ENCODE data around the gene ZBTB22. TPM values are rescaled to one million over a fixed set of nuclear protein-coding genes. Genes with fewer than 3 reads are reported as not detected.
"Not testable (repeated sequence)": the region's sequence is repeated elsewhere in the genome, so short reads cannot be mapped to it uniquely, and the experiment has no call there.

Gene ZBTB22
- polyA plus RNA-seq, 1 donor (not counting 4 experiments of a cell fraction or from before 2014, with no cell fraction given) = 6.5 TPM

GRCh38 chr6:33359331-33359730, 41.8 kb upstream of the ZBTB22 start:
- no peak overlapping the region for H3K4me2 ChIP-seq (ENCODE audit: control insufficient read depth, extremely low read depth, insufficient read depth, low read depth, low read length)
- H3K9me3 ChIP-seq (ENCODE audit: control insufficient read depth, low read depth, low read length) = no peaks in the 10 kb centered on the region
- DNase-seq (ENCODE audit: low read depth, low spot score) (no peak), FAIRE-seq (no peak)
- H3K9me1 ChIP-seq (ENCODE audit: control insufficient read depth, extremely low read depth, insufficient read depth, low read length) = no peaks in the 10 kb centered on the region
- H3K27ac ChIP-seq (ENCODE audit: control insufficient read depth, insufficient read depth, low read length) = no peak overlapping the region
- dilution Hi-C loops (cut with MboI; ENCODE audit: extremely low pct_ligation_motif_present, low sequenced_read_pairs) = no loop called here
- no peaks in the 10 kb centered on the region for H3K79me2 ChIP-seq (ENCODE audit: control insufficient read depth, insufficient read depth, low read length)
- TF ChIP-seq EZH2 (IDR thresholded peaks at IDR 0.05; ENCODE audit: low read length) (no peak), CTCF (optimal IDR thresholded peaks at IDR 0.05 in 1 of 3, IDR thresholded peaks at IDR 0.05 in 1 of 3, conservative IDR thresholded peaks at IDR 0.05 in 1 of 3; ENCODE audit: extremely low read depth in 1 of 3, insufficient read depth in 2 of 3, low read length in 3 of 3) (no peak)
- no peaks in the 10 kb centered on the region for H3K27me3 ChIP-seq (ENCODE audit: control insufficient read depth, extremely low read depth, insufficient read depth, low read length)
- no peak overlapping the region for H3K9ac ChIP-seq (ENCODE audit: control insufficient read depth, extremely low read depth, insufficient read depth, low read length)
- no peaks in the 10 kb centered on the region for H4K20me1 ChIP-seq (ENCODE audit: control insufficient read depth, extremely low read depth, insufficient read depth, low read length)
- H2AFZ ChIP-seq (ENCODE audit: control insufficient read depth, low read length) = no peak overlapping the region
- no peak overlapping the region for H3K4me3 ChIP-seq (ENCODE audit: control insufficient read depth in 2 of 3, extremely low read depth in 1 of 3, insufficient read depth in 2 of 3, low read depth in 1 of 3, low read length in 3 of 3)
- no peaks in the 10 kb centered on the region for H3K36me3 ChIP-seq (ENCODE audit: control insufficient read depth in 2 of 2, extremely low read depth in 1 of 2, insufficient read depth in 2 of 2, low read length in 2 of 2)
- no peaks in the 10 kb centered on the region for H3K4me1 ChIP-seq (ENCODE audit: control insufficient read depth, extremely low read depth, insufficient read depth, low read length)

GRCh38 chr6:33357160-33357871, 39.8 kb upstream of the ZBTB22 start:
- dilution Hi-C loops (cut with MboI; ENCODE audit: extremely low pct_ligation_motif_present, low sequenced_read_pairs); H3K27ac ChIP-seq (ENCODE audit: control insufficient read depth, insufficient read depth, low read length); H3K9me1 ChIP-seq (ENCODE audit: control insufficient read depth, extremely low read depth, insufficient read depth, low read length); H3K36me3 ChIP-seq (ENCODE audit: control insufficient read depth in 2 of 2, extremely low read depth in 1 of 2, insufficient read depth in 2 of 2, low read length in 2 of 2); H3K4me1 ChIP-seq (ENCODE audit: control insufficient read depth, extremely low read depth, insufficient read depth, low read length); H3K27me3 ChIP-seq (ENCODE audit: control insufficient read depth, extremely low read depth, insufficient read depth, low read length); H2AFZ ChIP-seq (ENCODE audit: control insufficient read depth, low read length); H3K4me3 ChIP-seq (ENCODE audit: control insufficient read depth in 2 of 3, extremely low read depth in 1 of 3, insufficient read depth in 2 of 3, low read depth in 1 of 3, low read length in 3 of 3); H3K9ac ChIP-seq (ENCODE audit: control insufficient read depth, extremely low read depth, insufficient read depth, low read length); H3K4me2 ChIP-seq (ENCODE audit: control insufficient read depth, extremely low read depth, insufficient read depth, low read depth, low read length); H3K79me2 ChIP-seq (ENCODE audit: control insufficient read depth, insufficient read depth, low read length); DNase-seq (ENCODE audit: low read depth, low spot score); H4K20me1 ChIP-seq (ENCODE audit: control insufficient read depth, extremely low read depth, insufficient read depth, low read length); H3K9me3 ChIP-seq (ENCODE audit: control insufficient read depth, low read depth, low read length); FAIRE-seq: not testable (repeated sequence)

DNA sequence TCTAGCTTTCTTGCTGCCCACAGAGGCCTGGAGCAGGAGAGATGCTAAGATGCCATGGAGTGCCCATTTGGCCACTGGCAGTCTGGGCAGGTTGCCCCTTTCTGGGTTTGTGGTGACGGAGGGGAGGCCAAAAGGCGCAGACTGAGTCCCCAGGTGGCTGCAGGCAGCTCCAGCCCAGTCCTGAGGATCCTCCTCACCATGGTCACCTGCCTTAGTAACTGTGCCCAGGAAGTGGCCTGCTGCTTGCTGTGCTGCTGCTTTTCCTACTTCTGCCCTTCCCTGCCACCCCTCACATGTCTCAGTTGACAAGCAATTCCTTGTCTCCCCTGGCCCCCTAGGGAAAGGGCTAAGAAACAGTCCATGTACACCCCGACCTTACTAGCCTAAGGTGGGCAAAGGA, 38.8 kb upstream of the ZBTB22 start:
- dilution Hi-C loops (cut with MboI; ENCODE audit: extremely low pct_ligation_motif_present, low sequenced_read_pairs) = no loop called here
- TF ChIP-seq CTCF (optimal IDR thresholded peaks at IDR 0.05 in 1 of 3, IDR thresholded peaks at IDR 0.05 in 1 of 3, conservative IDR thresholded peaks at IDR 0.05 in 1 of 3; ENCODE audit: extremely low read depth in 1 of 3, insufficient read depth in 2 of 3, low read length in 3 of 3) = no peak
- no peak for TF ChIP-seq EZH2 (IDR thresholded peaks at IDR 0.05; ENCODE audit: low read length)
- H3K4me2 ChIP-seq (ENCODE audit: control insufficient read depth, extremely low read depth, insufficient read depth, low read depth, low read length) = no peak overlapping the region
- H3K4me3 ChIP-seq (ENCODE audit: control insufficient read depth in 2 of 3, extremely low read depth in 1 of 3, insufficient read depth in 2 of 3, low read depth in 1 of 3, low read length in 3 of 3) = no peak overlapping the region
- H3K27ac ChIP-seq (ENCODE audit: control insufficient read depth, insufficient read depth, low read length) = no peak overlapping the region
- H3K4me1 ChIP-seq (ENCODE audit: control insufficient read depth, extremely low read depth, insufficient read depth, low read length) = no peaks in the 10 kb centered on the region
- DNase-seq (ENCODE audit: low read depth, low spot score) (no peak), FAIRE-seq (no peak)
- no peak overlapping the region for H2AFZ ChIP-seq (ENCODE audit: control insufficient read depth, low read length)
- H3K9me3 ChIP-seq (ENCODE audit: control insufficient read depth, low read depth, low read length) = no peaks in the 10 kb centered on the region
- no peak overlapping the region for H3K9ac ChIP-seq (ENCODE audit: control insufficient read depth, extremely low read depth, insufficient read depth, low read length)
- H3K9me1 ChIP-seq (ENCODE audit: control insufficient read depth, extremely low read depth, insufficient read depth, low read length) = no peaks in the 10 kb centered on the region
- no peaks in the 10 kb centered on the region for H4K20me1 ChIP-seq (ENCODE audit: control insufficient read depth, extremely low read depth, insufficient read depth, low read length)
- H3K36me3 ChIP-seq (ENCODE audit: control insufficient read depth in 2 of 2, extremely low read depth in 1 of 2, insufficient read depth in 2 of 2, low read length in 2 of 2) = no peaks in the 10 kb centered on the region
- no peaks in the 10 kb centered on the region for H3K27me3 ChIP-seq (ENCODE audit: control insufficient read depth, extremely low read depth, insufficient read depth, low read length)
- no peaks in the 10 kb centered on the region for H3K79me2 ChIP-seq (ENCODE audit: control insufficient read depth, insufficient read depth, low read length)

GRCh38 chr6:33355860-33356259, 38.3 kb upstream of the ZBTB22 start:
- H3K4me2 ChIP-seq (ENCODE audit: control insufficient read depth, extremely low read depth, insufficient read depth, low read depth, low read length); H3K27me3 ChIP-seq (ENCODE audit: control insufficient read depth, extremely low read depth, insufficient read depth, low read length); H2AFZ ChIP-seq (ENCODE audit: control insufficient read depth, low read length); H3K79me2 ChIP-seq (ENCODE audit: control insufficient read depth, insufficient read depth, low read length); H3K27ac ChIP-seq (ENCODE audit: control insufficient read depth, insufficient read depth, low read length); H3K4me1 ChIP-seq (ENCODE audit: control insufficient read depth, extremely low read depth, insufficient read depth, low read length); DNase-seq (ENCODE audit: low read depth, low spot score); H3K9me1 ChIP-seq (ENCODE audit: control insufficient read depth, extremely low read depth, insufficient read depth, low read length); H3K9ac ChIP-seq (ENCODE audit: control insufficient read depth, extremely low read depth, insufficient read depth, low read length); dilution Hi-C loops (cut with MboI; ENCODE audit: extremely low pct_ligation_motif_present, low sequenced_read_pairs); H3K9me3 ChIP-seq (ENCODE audit: control insufficient read depth, low read depth, low read length); H4K20me1 ChIP-seq (ENCODE audit: control insufficient read depth, extremely low read depth, insufficient read depth, low read length); FAIRE-seq; H3K4me3 ChIP-seq (ENCODE audit: control insufficient read depth in 2 of 3, extremely low read depth in 1 of 3, insufficient read depth in 2 of 3, low read depth in 1 of 3, low read length in 3 of 3); H3K36me3 ChIP-seq (ENCODE audit: control insufficient read depth in 2 of 2, extremely low read depth in 1 of 2, insufficient read depth in 2 of 2, low read length in 2 of 2): not testable (repeated sequence)
